MM.1S (cell line): ENCODE data around the gene PAK4.
A peak's percentile ranks its signal among the peaks of the same experiment; 100 is the strongest.
"Not testable (repeated sequence)": the region's sequence is repeated elsewhere in the genome, so short reads cannot be mapped to it uniquely, and the experiment has no call there.

ENCODE experiments used
- DNase-seq: peaks from one replicate; pipeline ENCODE4 v3.0.0-alpha.2; 2015
- H2AFZ ChIP-seq: fragments of 300-600 bp; sonication (generic); 2 replicates; pipeline ENCODE4 v1.6.0; 2016; ENCODE audit warnings: antibody characterized with exemption, low read length
- H3F3A ChIP-seq: fragments of 300-600 bp; sonication (generic); 2 replicates; pipeline ENCODE4 v1.6.1; 2016; ENCODE audit warnings: mild to moderate bottlenecking, antibody characterized with exemption, low read length, moderate library complexity, mixed read lengths; ENCODE audit not compliant: insufficient read depth
- H3K27ac ChIP-seq: fragments of 300-600 bp; sonication (generic); 2 replicates; pipeline ENCODE4 v1.5.1; 2016; ENCODE audit warnings: mild to moderate bottlenecking, low read length
- H3K27me3 ChIP-seq: fragments of 300-600 bp; sonication (generic); replicated peaks from 2 replicates; pipeline ENCODE4 v1.6.0; 2016; ENCODE audit warnings: low read length; ENCODE audit not compliant: insufficient read depth
- H3K36me3 ChIP-seq: fragments of 300-600 bp; sonication (generic); replicated peaks from 2 replicates; pipeline ENCODE4 v1.6.1; 2016; ENCODE audit warnings: mild to moderate bottlenecking, low read length, mixed read lengths; ENCODE audit not compliant: insufficient read depth
- H3K4me1 ChIP-seq: fragments of 300-600 bp; sonication (generic); 2 replicates; pipeline ENCODE4 v1.6.1; 2016; ENCODE audit warnings: low read length, mixed read lengths
- H3K4me2 ChIP-seq: fragments of 300-600 bp; sonication (generic); 2 replicates; pipeline ENCODE4 v1.6.0; 2016; ENCODE audit warnings: low read depth, low read length
- H3K4me3 ChIP-seq: fragments of 300-600 bp; sonication (generic); 2 replicates; pipeline ENCODE4 v1.5.1; 2016; ENCODE audit warnings: low read length, mixed read lengths
- H3K79me2 ChIP-seq: fragments of 300-600 bp; sonication (generic); 2 replicates; pipeline ENCODE4 v1.6.1; 2016; ENCODE audit warnings: mixed run types, low read length, mixed read lengths
- H3K9ac ChIP-seq: fragments of 300-600 bp; sonication (generic); 2 replicates; pipeline ENCODE4 v1.6.1; 2016; ENCODE audit warnings: low read length, mixed read lengths
- H3K9me2 ChIP-seq: fragments of 300-600 bp; sonication (generic); replicated peaks from 2 replicates; pipeline ENCODE4 v1.6.1; 2016; ENCODE audit warnings: mild to moderate bottlenecking, low read length, mixed read lengths; ENCODE audit not compliant: insufficient read depth
- H3K9me3 ChIP-seq: fragments of 300-600 bp; sonication (generic); replicated peaks from 2 replicates; pipeline ENCODE4 v1.6.1; 2016; ENCODE audit warnings: mild to moderate bottlenecking, low read length, mixed read lengths; ENCODE audit not compliant: insufficient read depth
- H4K20me1 ChIP-seq: fragments of 300-600 bp; sonication (generic); 2 replicates; pipeline ENCODE4 v1.6.1; 2016; ENCODE audit warnings: mild to moderate bottlenecking, low read length, moderate library complexity, mixed read lengths; ENCODE audit not compliant: insufficient read depth
- EZH2 ChIP-seq: fragments of 300-600 bp; sonication (generic); optimal IDR thresholded peaks from 2 replicates; pipeline ENCODE3; 2017; ENCODE audit warnings: low read depth, mild to moderate bottlenecking, antibody characterized with exemption, low read length, mixed read lengths
- EZH2phosphoT487 ChIP-seq: fragments of 300-600 bp; sonication (generic); IDR thresholded peaks from 2 replicates; pipeline ENCODE4 v1.6.1; 2018; ENCODE audit warnings: antibody characterized with exemption, low read length
- TF ChIP-seq, protein P1 (sequence below): fragments of 300-600 bp; sonication (generic); IDR thresholded peaks from 2 replicates; pipeline ENCODE4 v1.5.1; 2016; ENCODE audit warnings: antibody characterized with exemption, low read length, mixed read lengths

PAK4 gene

GRCh38 chr19:39218230-39219007 is 92.8 kb downstream of the PAK4 start:
- no peak overlapping the region for H3K27ac ChIP-seq
- H3K79me2 ChIP-seq = no peaks in the 10 kb centered on the region
- no peaks in the 10 kb centered on the region for H3K9me2 ChIP-seq
- H3F3A ChIP-seq = no peaks in the 10 kb centered on the region
- no peak overlapping the region for H3K9ac ChIP-seq
- TF ChIP-seq EZH2phosphoT487 (no peak), EZH2 (no peak)
- TF ChIP-seq, protein P1, sequence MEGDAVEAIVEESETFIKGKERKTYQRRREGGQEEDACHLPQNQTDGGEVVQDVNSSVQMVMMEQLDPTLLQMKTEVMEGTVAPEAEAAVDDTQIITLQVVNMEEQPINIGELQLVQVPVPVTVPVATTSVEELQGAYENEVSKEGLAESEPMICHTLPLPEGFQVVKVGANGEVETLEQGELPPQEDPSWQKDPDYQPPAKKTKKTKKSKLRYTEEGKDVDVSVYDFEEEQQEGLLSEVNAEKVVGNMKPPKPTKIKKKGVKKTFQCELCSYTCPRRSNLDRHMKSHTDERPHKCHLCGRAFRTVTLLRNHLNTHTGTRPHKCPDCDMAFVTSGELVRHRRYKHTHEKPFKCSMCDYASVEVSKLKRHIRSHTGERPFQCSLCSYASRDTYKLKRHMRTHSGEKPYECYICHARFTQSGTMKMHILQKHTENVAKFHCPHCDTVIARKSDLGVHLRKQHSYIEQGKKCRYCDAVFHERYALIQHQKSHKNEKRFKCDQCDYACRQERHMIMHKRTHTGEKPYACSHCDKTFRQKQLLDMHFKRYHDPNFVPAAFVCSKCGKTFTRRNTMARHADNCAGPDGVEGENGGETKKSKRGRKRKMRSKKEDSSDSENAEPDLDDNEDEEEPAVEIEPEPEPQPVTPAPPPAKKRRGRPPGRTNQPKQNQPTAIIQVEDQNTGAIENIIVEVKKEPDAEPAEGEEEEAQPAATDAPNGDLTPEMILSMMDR = no peak
- peaks cover 66% of the 10 kb centered on the region for H3K27me3 ChIP-seq
- H3K4me2 ChIP-seq = no peak overlapping the region
- no peaks in the 10 kb centered on the region for H3K36me3 ChIP-seq
- no peak overlapping the region for H2AFZ ChIP-seq
- DNase-seq = no peak
- no peaks in the 10 kb centered on the region for H3K4me1 ChIP-seq
- no peak overlapping the region for H3K4me3 ChIP-seq
- no peaks in the 10 kb centered on the region for H3K9me3 ChIP-seq
- H4K20me1 ChIP-seq = no peaks in the 10 kb centered on the region

DNA sequence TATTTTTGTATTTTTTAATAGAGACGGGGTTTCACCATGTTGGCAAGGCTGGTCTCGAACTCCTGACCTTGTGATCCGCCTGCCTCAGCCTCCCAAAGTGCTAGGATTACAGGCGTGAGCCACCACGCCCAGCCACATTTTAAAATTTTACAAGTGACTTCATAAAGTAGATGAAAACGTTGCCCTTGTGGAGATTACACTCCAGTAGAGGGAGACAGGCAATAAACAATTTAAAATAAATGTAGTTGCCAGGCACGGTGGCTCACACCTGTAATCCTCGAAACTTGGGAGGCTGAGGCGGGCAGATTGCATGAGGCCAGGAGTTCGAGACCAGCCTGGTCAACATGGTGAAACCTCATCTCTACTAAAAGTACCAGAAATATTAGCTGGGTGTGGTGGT is 93.5 kb downstream of the PAK4 start:
- H3K27me3 ChIP-seq = peaks cover 73% of the 10 kb centered on the region
- not testable (repeated sequence) for H3F3A ChIP-seq, H4K20me1 ChIP-seq, H3K36me3 ChIP-seq, H3K4me3 ChIP-seq, H3K9me2 ChIP-seq, H2AFZ ChIP-seq, H3K9ac ChIP-seq, H3K79me2 ChIP-seq, H3K9me3 ChIP-seq, DNase-seq, H3K4me1 ChIP-seq, H3K4me2 ChIP-seq, H3K27ac ChIP-seq

- Histone ChIP-seq H4K20me1 (no peaks in the 10 kb centered on the region), H3K9me2 (no peaks in the 10 kb centered on the region), H3K9me3 (no peaks in the 10 kb centered on the region), H3K36me3 (no peaks in the 10 kb centered on the region), H3K9ac (no peak overlapping the region), H3K79me2 (no peaks in the 10 kb centered on the region), H3K4me3 (no peak overlapping the region), H3K4me1 (no peaks in the 10 kb centered on the region), H3K27me3 (peaks cover 75% of the 10 kb centered on the region), H3K27ac (no peak overlapping the region), H2AFZ (no peak overlapping the region), H3F3A (no peaks in the 10 kb centered on the region), H3K4me2 (no peak overlapping the region)
- TF ChIP-seq EZH2phosphoT487 (no peak), EZH2 (no peak)
- TF ChIP-seq, protein P1 = no peak
- DNase-seq = peak; percentile 10
Observed at GRCh38 chr19:39223703-39224279, 98.2 kb downstream of the PAK4 start.

DNA sequence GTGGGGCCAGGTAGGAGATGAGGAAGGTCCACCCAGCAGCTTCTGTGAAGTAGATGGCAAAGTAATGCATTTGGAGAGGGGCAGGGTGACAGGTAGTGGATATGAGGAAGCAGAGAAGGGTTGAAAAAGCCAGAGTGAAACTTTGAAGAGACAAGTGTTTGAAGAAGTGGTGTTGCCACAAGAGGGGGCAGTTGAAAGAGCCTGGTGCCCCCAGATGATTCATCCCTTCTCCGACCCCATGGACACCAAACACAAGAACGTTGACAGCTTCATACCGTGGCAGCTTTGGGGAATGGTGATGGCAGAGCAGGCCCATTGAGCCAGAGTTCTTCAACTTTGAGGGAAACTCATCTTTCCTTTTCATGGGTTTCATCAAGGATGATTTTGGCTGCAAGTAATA is 99.3 kb downstream of the PAK4 start:
- TF ChIP-seq, protein P1 = no peak
- TF ChIP-seq EZH2phosphoT487 (no peak), EZH2 (no peak)
- Histone ChIP-seq H3K79me2 (no peaks in the 10 kb centered on the region), H3K4me3 (no peak overlapping the region), H3K9me2 (no peaks in the 10 kb centered on the region), H3K9ac (no peak overlapping the region), H2AFZ (no peak overlapping the region), H3F3A (no peaks in the 10 kb centered on the region), H4K20me1 (no peaks in the 10 kb centered on the region), H3K27ac (no peak overlapping the region), H3K9me3 (no peaks in the 10 kb centered on the region), H3K4me2 (no peak overlapping the region), H3K36me3 (no peaks in the 10 kb centered on the region), H3K4me1 (no peaks in the 10 kb centered on the region), H3K27me3 (peaks cover 77% of the 10 kb centered on the region)
- DNase-seq = no peak
